OCI-LY7 (cell line): ENCODE results near the gene KLF15. TPM values are rescaled to one million over a fixed set of nuclear protein-coding genes. Genes with fewer than 3 reads are reported as not detected.

Experiments
- BruUV-seq: library from RNA; stranded (reverse); fragments of 400-500 nt; replicated peaks from 2 replicates; lab custom pipeline; 2021; lab: Mats Ljungman, UMichigan
- CTCF ChIA-PET: fragments of 300-600 bp; sonication (Branson Sonifier 250); formaldehyde crosslinking; loops from one replicate; lab custom pipeline; 2022; ENCODE audit warnings: antibody characterized with exemption; ENCODE audit not compliant: unreplicated experiment; lab: Charles Lee
- POLR2A ChIA-PET: fragments of 300-600 bp; sonication (Branson Sonifier 250); formaldehyde crosslinking; loops from one replicate; lab custom pipeline; 2022; ENCODE audit warnings: antibody characterized with exemption; lab: Charles Lee
- DNase-seq: peaks from one replicate; pipeline ENCODE4 v3.0.0-alpha.2; 2015; ENCODE audit warnings: low spot score
- H2AFZ ChIP-seq: fragments of 200-600 bp; sonication (generic), shearing (Covaris generic); 2 replicates; pipeline ENCODE4 v1.6.1; 2014; ENCODE audit warnings: mild to moderate bottlenecking, antibody characterized with exemption, low read length, moderate library complexity
- H3K27ac ChIP-seq: fragments of 200-600 bp; sonication (generic); 2 replicates; pipeline ENCODE4 v1.5.1; 2014; ENCODE audit warnings: mixed run types, low read depth, mild to moderate bottlenecking, moderate library complexity, low read length, inconsistent platforms; ENCODE audit not compliant: poor library complexity, severe bottlenecking
- H3K36me3 ChIP-seq: fragments of 200-600 bp; sonication (generic); 2 replicates; pipeline ENCODE4 v1.6.1; 2014; ENCODE audit warnings: mild to moderate bottlenecking, antibody characterized with exemption, low read length, moderate library complexity, mixed read lengths; ENCODE audit not compliant: insufficient read depth
- H3K4me1 ChIP-seq: fragments of 200-600 bp; sonication (generic); 2 replicates; pipeline ENCODE4 v1.5.1; 2014; ENCODE audit warnings: mild to moderate bottlenecking, low read length; ENCODE audit not compliant: insufficient read depth, poor library complexity, severe bottlenecking
- H3K4me2 ChIP-seq: fragments of 200-600 bp; sonication (generic); 2 replicates; pipeline ENCODE4 v1.6.1; 2014; ENCODE audit warnings: mild to moderate bottlenecking, low read length
- H3K4me3 ChIP-seq: fragments of 200-600 bp; sonication (generic); 2 replicates; pipeline ENCODE4 v1.5.1; 2014; ENCODE audit warnings: mild to moderate bottlenecking, low read depth, low read length; ENCODE audit not compliant: poor library complexity, severe bottlenecking
- H3K79me2 ChIP-seq: fragments of 200-600 bp; sonication (generic); 2 replicates; pipeline ENCODE4 v1.6.1; 2016; ENCODE audit warnings: low read depth, mild to moderate bottlenecking, low read length, moderate library complexity, mixed read lengths; ENCODE audit not compliant: insufficient read depth
- H3K9me2 ChIP-seq: fragments of 200-600 bp; sonication (generic); 2 replicates; pipeline ENCODE4 v1.6.1; 2016; ENCODE audit warnings: mild to moderate bottlenecking, low read length, mixed read lengths; ENCODE audit not compliant: insufficient read depth
- H3K9me3 ChIP-seq: fragments of 200-600 bp; sonication (generic); 2 replicates; pipeline ENCODE4 v1.6.1; 2014; ENCODE audit warnings: mild to moderate bottlenecking, mixed run types, low read length, mixed read lengths
- H4K20me1 ChIP-seq: fragments of 200-600 bp; sonication (generic); 2 replicates; pipeline ENCODE4 v1.6.1; 2014; ENCODE audit warnings: mild to moderate bottlenecking, antibody characterized with exemption, low read length, moderate library complexity, mixed read lengths; ENCODE audit not compliant: insufficient read depth
- EZH2phosphoT487 ChIP-seq: fragments of 200-600 bp; sonication (generic); IDR thresholded peaks from 2 replicates; pipeline ENCODE4 v1.6.1; 2018; ENCODE audit warnings: low read depth, borderline replicate concordance, mild to moderate bottlenecking, mixed run types, antibody characterized with exemption, low read length, moderate library complexity, mixed read lengths
- intact Hi-C: fragments of 100-400 bp; cut with micrococcal nuclease; formaldehyde crosslinking; loops from one replicate; pipeline ENCODE4 v1.10.0; 2022; ENCODE audit not compliant: unreplicated experiment
- total RNA-seq, 2 experiments: library from RNA; depleted of rRNA in 1 of 2; stranded (reverse); fragments of >200 nt in 1 of 2; shearing (Covaris generic) in 1 of 2; gene quantifications; 2 replicates each; pipeline ENCODE4 v1.2.3, GENCODE V29; 2014 to 2022
- TF ChIP-seq, protein P1 (sequence below): fragments of 200-600 bp; sonication (generic); conservative IDR thresholded peaks from 2 replicates; pipeline ENCODE4 v1.5.1; 2014; ENCODE audit warnings: mild to moderate bottlenecking, antibody characterized with exemption, low read length, moderate library complexity, mixed read lengths

Gene KLF15
- total RNA-seq, 2 experiments from 2014 or later = 12.3 to 26.4 TPM

DNA sequence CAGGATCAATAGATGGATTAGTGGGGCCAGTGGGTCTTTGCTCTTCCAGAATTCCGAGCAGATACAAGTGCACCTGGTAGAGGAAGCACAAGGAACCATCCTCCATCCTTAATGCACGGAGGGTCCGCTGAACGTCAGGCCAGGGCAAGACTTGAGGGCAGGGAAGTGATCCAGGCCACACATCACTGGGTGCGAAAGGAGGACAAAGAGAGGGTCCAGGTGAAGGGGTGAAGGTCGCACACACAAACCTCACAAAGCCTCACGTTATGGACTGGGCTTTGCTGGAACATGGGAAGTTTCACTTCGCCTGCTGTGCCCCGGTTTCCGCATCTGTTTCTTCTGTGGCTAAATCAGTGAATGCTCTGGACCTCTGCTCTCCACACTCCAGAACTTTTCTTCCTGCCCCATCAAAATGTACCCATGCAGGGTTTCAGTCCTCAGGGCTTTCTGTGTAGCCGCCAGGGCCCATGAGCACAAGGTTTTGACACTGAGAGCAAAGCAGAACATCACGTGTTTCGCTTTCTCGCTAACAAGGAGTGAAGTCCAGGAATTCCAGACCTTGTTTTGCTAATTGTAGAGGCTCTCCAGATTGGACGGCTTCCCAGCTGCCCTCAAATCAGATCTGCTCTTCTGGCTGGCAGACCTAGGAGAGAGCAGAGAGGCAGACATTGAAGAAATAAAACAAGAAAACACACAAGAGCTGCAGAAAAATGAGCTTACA, 56.3 kb downstream of the KLF15 start:
- Histone ChIP-seq H2AFZ (no peak overlapping the region), H3K79me2 (no peaks in the 10 kb centered on the region), H4K20me1 (no peaks in the 10 kb centered on the region), H3K9me2 (no peaks in the 10 kb centered on the region), H3K4me3 (no peak overlapping the region), H3K27ac (no peak overlapping the region), H3K4me1 (peaks cover 6% of the 10 kb centered on the region), H3K36me3 (no peaks in the 10 kb centered on the region), H3K4me2 (no peak overlapping the region), H3K9me3 (peaks cover 8% of the 10 kb centered on the region)
- POLR2A ChIA-PET = no interaction called here
- no peak for DNase-seq
- CTCF ChIA-PET = no interaction called here
- no TSS peak for BruUV-seq
- intact Hi-C loops = no loop called here
- TF ChIP-seq, protein P1, sequence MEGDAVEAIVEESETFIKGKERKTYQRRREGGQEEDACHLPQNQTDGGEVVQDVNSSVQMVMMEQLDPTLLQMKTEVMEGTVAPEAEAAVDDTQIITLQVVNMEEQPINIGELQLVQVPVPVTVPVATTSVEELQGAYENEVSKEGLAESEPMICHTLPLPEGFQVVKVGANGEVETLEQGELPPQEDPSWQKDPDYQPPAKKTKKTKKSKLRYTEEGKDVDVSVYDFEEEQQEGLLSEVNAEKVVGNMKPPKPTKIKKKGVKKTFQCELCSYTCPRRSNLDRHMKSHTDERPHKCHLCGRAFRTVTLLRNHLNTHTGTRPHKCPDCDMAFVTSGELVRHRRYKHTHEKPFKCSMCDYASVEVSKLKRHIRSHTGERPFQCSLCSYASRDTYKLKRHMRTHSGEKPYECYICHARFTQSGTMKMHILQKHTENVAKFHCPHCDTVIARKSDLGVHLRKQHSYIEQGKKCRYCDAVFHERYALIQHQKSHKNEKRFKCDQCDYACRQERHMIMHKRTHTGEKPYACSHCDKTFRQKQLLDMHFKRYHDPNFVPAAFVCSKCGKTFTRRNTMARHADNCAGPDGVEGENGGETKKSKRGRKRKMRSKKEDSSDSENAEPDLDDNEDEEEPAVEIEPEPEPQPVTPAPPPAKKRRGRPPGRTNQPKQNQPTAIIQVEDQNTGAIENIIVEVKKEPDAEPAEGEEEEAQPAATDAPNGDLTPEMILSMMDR = no peak
- no peak for TF ChIP-seq EZH2phosphoT487

DNA sequence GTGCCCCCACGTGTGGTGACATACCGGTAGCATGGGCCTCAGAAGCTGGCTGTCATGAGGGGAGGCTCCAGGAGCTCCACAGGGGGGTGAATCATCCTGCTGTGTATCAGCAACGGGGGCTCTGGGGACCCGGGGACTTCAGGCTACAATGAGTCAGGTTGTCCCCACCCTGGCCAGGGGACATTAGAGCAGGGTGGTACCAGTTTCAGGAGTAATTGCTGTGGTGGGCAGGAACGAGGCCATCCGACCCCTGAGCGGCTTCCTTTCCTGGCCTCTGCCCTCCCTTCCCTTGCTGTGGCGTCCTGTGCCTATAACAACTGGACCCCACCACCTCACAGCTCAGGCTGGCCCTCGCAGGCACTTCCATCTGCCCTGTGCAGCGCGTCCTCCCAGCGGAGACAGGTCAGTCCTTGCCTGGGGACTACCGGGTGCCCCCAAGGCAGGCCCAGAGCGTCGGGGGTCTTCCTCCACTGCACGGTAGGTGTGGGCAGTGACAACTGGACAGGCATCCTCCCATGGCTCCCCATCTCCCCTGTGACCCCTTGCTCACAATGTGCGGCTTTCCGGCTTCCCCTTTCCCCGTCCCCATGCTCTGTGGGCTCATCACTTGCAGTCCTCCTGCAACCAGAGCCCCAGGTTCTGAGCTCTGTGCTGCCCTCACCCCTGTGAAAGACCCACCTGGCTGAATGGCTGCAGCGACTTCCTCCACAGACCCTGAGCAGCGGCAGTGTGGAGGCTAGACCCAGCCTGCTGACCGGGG, 57.0 kb downstream of the KLF15 start:
- no peak for DNase-seq
- POLR2A ChIA-PET = no interaction called here
- no peak overlapping the region for H3K4me2 ChIP-seq

More for the DNA sequence above, 57.0 kb downstream of the KLF15 start:
- no peaks in the 10 kb centered on the region for H3K36me3 ChIP-seq
- CTCF ChIA-PET = no interaction called here
- BruUV-seq = no TSS peak
- H3K9me3 ChIP-seq = peaks cover 8% of the 10 kb centered on the region
- no peaks in the 10 kb centered on the region for H4K20me1 ChIP-seq
- no peaks in the 10 kb centered on the region for H3K79me2 ChIP-seq
- no peak overlapping the region for H3K27ac ChIP-seq
- intact Hi-C loops = no loop called here
- H3K4me3 ChIP-seq = no peak overlapping the region
- no peak for TF ChIP-seq EZH2phosphoT487
- TF ChIP-seq, protein P1 = no peak
- no peaks in the 10 kb centered on the region for H3K9me2 ChIP-seq
- no peak overlapping the region for H2AFZ ChIP-seq
- peaks cover 11% of the 10 kb centered on the region for H3K4me1 ChIP-seq
